ENCODE data around the gene HDAC9.
"Not testable (repeated sequence)": the region's sequence is repeated elsewhere in the genome, so short reads cannot be mapped to it uniquely, and the experiment has no call there.

The HDAC9 gene

DNA sequence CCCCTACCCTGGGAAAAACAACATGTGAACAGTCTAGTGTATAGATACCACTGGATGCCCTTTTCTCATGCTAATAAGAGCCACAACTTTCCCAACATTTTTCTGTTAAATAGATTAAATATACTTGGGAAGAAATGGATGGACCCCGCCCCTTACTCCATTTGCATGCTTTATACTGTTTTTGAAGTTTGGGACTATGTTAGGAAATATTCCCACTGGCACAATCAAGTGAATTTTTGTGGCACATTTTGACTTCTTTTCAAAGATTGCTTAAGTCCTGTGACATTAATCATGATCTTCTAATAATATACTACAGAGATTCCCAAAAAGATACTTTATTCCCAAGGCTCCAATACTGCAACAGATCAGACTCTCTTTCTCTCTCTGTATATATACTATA is 405.3 kb downstream of the HDAC9 start:
- no peak for DNase-seq (ENCODE audit: low read depth)

DNA sequence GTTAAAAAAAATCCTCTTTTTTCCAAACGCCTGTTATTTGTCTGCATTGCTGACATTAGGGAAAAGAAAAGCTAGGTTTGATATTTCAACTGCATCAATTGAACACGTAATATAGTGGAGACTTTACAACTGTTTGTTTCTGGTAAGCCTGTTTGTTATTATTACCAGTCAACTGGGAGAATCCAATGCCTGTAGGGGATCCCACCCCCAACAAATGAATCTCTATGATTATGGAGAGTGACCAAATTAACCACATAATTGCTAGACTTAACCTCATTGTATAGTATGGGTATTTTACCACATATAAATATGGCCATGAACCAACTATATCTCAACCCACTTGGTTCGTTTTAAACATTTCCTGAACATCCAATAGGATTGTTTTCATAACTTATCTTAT is 405.8 kb downstream of the HDAC9 start:
- DNase-seq (ENCODE audit: low read depth), result no peak

GRCh38 chr7:18901982-18902421 is 406.5 kb downstream of the HDAC9 start:
- no peak for DNase-seq (ENCODE audit: low read depth)

GRCh38 chr7:18902892-18903291 is 407.3 kb downstream of the HDAC9 start:
- no peak for DNase-seq (ENCODE audit: low read depth)

DNA sequence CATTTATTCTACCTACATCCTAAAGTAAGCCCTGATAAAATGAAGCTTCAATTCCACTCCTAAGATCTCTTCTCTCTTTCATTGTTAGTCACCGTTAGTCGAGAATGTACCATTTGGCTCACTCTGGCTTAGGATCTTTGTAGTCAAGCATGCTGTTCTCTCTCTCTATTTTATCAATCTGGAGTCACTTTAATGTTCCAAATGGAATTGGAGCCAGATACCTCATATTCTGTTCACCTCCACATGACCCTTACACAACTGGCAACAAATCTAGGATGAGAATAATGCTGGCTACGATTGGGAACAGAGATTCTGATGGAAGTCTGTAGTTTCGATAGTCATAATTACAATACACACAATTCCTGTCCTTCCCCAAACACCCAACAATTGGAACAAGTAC is 408.1 kb downstream of the HDAC9 start:
- no peak for DNase-seq (ENCODE audit: low read depth)

DNA sequence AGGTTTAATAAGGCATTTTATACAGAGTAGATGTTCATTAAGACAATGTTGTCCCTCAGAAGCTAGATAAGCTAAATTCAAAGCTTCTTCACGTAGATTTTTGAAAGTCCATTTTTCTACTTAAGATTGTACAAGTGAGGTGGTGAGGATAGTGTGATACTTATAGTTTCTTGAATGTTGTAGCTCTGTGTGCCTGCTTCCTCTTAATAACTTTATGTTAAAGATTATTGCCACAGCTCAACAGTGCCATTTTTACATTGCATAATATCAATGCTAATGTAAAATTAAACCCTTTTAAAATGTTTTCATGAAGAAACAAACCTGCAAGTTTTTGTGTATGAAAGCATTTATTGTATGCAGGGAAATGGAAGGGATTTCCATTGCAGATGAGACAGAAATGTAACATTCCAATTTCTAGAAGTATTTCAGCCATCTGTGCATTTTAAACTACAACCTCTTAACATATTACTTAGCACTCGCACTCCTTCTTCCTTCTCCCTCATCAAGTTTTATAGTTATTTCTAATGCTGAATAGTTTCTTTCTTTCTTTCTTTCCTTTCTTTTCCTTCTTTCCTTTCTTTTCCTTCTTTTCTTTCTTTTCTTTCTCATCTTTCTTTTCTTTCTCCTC is 409.9 kb downstream of the HDAC9 start:
- DNase-seq (ENCODE audit: low read depth), result no peak

DNA sequence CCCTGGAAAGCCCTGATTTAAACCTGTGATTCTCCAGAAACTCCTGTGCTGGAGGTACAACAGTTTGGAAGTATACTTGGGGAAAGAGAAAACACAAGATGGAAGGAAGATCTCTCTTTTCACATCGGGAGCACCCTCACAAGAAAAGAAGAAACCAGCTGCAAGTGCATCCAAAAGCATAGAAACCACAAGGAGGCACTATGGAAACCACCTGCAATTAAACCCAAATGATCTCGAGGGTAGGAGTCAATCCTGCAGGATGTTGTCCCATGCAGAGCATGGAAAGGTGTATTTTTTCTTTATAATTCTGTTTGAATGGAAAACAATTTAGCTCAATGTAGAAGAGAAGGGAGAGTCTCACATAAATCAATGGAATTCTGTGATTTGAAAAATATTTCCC is 411.4 kb downstream of the HDAC9 start:
- no peak for DNase-seq (ENCODE audit: low read depth)

DNA sequence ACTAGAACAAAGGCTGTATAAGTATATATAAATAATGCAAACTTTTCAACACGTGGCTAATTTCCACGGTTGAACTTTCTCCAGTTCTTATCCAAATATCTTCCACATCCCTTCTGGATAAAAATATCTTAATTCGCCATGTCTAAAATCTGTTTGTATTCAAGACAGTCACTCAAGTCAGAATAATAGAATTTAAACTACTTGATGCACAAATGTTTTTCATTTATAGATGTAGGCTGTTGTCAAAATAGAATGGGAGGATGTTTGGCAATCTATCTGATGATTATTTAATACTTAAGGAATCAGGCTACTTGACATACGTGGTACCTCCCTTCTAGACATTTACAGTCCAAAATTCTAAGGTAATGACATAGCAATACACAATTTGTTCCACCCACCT is 417.6 kb downstream of the HDAC9 start:
- DNase-seq (ENCODE audit: low read depth), result no peak

- DNase-seq (ENCODE audit: low read depth), result no peak
Measured at GRCh38 chr7:18916826-18917225, 421.3 kb downstream of the HDAC9 start.

DNA sequence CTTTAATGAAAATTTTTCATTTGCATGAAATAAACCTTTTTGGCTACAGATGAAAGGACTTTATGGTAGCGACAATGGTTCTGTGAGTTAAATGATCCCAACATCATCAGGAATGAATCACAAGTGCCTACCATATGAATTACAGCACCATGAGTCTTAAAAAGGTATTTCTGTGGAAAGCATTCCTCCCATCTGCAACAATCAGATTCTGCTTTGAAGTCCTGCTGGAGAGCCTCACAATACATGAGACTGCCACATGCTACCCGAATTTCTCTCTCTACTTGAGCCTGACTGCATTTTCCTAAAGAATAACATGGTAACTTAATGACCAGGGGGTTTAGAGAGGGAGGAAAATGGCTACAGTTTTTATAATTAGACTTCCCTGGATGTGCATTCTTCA is 431.6 kb downstream of the HDAC9 start:
- DNase-seq (ENCODE audit: low read depth), result no peak

DNA sequence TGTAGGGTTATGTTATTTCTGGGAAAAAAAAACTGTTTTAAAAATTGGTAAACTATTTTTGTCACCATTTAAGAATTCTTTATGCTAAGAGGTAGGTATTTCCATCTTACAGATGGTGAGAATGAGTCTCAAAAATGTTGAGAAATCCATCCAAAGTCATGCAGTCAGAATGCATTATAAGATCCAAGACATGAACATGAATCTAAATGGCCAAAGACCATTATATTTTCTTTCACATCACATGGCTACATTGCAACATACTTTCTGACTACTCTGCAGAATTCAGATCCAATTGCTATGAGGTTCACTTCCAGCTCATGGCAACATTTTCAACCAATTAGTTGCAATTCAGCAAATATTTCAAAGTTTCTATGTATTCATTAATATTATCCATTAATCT is 440.7 kb downstream of the HDAC9 start:
- DNase-seq (ENCODE audit: low read depth), result no peak

DNA sequence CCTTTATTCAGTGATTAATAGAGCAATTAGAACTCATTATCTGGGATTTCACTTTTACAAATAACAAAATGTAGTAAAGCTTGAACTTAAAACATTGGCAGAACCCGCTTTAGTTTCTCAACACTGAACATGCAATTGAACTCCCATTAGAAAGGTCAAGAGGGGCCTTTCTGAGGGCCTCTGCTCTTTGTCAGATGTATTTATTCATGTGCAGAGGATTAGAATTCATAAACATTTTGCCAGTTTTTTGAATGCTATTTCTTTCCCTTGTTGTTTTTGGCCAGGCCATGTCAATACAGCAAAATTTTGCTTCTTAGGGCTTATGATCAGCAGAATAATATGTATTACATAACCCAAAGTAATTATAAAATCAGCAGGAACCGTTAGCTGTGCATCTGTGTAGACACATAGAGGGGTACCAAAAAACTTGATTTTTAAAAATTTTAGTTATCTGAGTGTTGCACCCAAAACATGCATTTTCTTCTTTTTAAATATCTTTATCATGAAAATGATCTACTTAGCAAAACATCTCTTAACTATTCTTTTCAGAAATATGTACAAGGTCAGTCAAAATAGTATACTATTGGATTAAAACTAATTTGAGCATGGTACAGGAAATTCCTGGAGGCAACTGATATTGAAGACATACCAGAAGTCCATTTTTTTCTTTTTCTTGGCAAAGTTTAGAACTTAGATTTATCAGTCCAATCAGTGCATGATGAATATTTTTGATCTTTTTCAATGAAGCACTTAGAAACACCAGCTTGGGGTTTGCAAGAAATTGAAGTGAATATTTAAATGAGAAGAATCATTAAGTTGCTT is 444.4 kb downstream of the HDAC9 start:
- no peak for DNase-seq (ENCODE audit: low read depth)

GRCh38 chr7:18940593-18941134 is 445.1 kb downstream of the HDAC9 start:
- DNase-seq (ENCODE audit: low read depth), result no peak

GRCh38 chr7:18941207-18941606 is 445.7 kb downstream of the HDAC9 start:
- DNase-seq (ENCODE audit: low read depth), result no peak

- no peak for DNase-seq (ENCODE audit: low read depth)
Measured at GRCh38 chr7:18948521-18948920, 453.0 kb downstream of the HDAC9 start.

DNA sequence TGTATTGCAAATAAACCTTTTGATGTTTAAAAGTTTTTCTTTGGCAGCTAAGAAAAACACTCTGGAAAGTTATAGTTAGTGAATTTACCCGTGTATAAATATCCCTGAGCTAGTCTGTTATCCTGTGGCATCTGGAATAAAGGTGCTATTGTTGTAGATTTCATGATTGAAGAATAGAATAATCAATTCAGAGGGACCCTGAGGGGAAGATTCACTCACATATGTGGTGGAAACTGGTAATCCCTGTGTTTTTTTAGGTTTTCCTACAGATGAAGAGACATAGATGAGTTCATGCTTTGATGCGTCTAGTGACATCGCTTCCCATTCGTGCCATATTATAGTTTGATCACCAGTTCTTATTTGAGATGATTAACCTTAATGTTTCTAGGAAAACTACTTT is 457.3 kb downstream of the HDAC9 start:
- DNase-seq (ENCODE audit: low read depth), result no peak

- DNase-seq (ENCODE audit: low read depth), result no peak
Measured at GRCh38 chr7:18958627-18959026, 463.1 kb downstream of the HDAC9 start.

GRCh38 chr7:18960725-18961124 is 465.2 kb downstream of the HDAC9 start:
- DNase-seq (ENCODE audit: low read depth), result no peak

- no peak for DNase-seq (ENCODE audit: low read depth)
Measured at GRCh38 chr7:18962031-18962430, 466.5 kb downstream of the HDAC9 start.

- no peak for DNase-seq (ENCODE audit: low read depth)
Measured at GRCh38 chr7:18965657-18966056, 470.1 kb downstream of the HDAC9 start.

GRCh38 chr7:18967755-18968154 is 472.2 kb downstream of the HDAC9 start:
- not testable (repeated sequence) for DNase-seq (ENCODE audit: low read depth)

DNA sequence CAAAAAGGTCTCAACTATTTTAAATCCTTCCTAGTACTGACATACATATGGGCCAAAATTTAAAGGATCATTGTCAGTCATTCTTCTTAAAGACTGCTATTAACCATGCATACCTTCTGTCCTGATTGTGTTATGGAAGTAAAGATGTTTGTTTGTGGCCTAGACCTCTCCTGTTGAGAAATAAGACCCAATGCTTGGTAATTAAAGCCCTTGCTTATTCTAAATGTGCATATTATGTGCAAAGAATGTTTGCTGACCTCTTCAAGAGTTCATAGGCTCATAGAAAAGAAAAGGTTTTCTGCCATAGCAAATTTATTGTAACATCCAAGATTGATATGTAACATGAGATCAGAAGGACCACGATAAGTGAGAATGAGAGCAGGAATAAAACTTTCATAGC is 476.3 kb downstream of the HDAC9 start:
- no peak for DNase-seq (ENCODE audit: low read depth)

GRCh38 chr7:18974803-18975202 is 479.3 kb downstream of the HDAC9 start:
- DNase-seq (ENCODE audit: low read depth), result no peak

GRCh38 chr7:18975276-18975675 is 479.7 kb downstream of the HDAC9 start:
- no peak for DNase-seq (ENCODE audit: low read depth)

Measured in stimulated activated CD8-positive, alpha-beta memory T cell treated with anti-CD3 and anti-CD28 coated beads, Interleukin-12 subunit alpha, Interleukin-12 subunit beta, amount 100 ng/mL, for 1 hour (primary cell).